Measurements from ENCODE around the gene NUP210. TPM values are rescaled to one million over a fixed set of nuclear protein-coding genes. Genes with fewer than 3 reads are reported as not detected.

Gene NUP210
- total RNA-seq, 2 experiments from 2014 or later = 153 to 161 TPM

GRCh38 chr3:13319564-13320220 lies 100.4 kb downstream of the NUP210 start:
- POLR2A ChIA-PET = interaction anchor here (1.5 kb wide), 1 partner anchor 12 kb away, joined by 3 read pairs; no protein-coding TSS in a partner anchor
- H3K36me3 Mint-ChIP-seq (ENCODE audit: low read depth) = peaks cover 88% of the 10 kb centered on the region
- CTCF ChIA-PET = no interaction called here
- H3K9me3 Mint-ChIP-seq = no peaks in the 10 kb centered on the region
- H3K4me1 Mint-ChIP-seq = no peaks in the 10 kb centered on the region
- no peak overlapping the region for H3K4me3 Mint-ChIP-seq
- no peak for DNase-seq
- no peaks in the 10 kb centered on the region for H3K27me3 Mint-ChIP-seq
- H3K27ac Mint-ChIP-seq = no peak overlapping the region

GRCh38 chr3:13318626-13319470 lies 101.3 kb downstream of the NUP210 start:
- Mint-ChIP-seq H3K36me3 (ENCODE audit: low read depth) (peaks cover 86% of the 10 kb centered on the region), H3K27ac (peak overlapping the region; percentile 40), H3K4me3 (no peak overlapping the region), H3K4me1 (no peaks in the 10 kb centered on the region), H3K9me3 (no peaks in the 10 kb centered on the region), H3K27me3 (no peaks in the 10 kb centered on the region)
- no peak for DNase-seq
- ChIA-PET CTCF (no interaction called here), POLR2A (interaction anchor here (0.7 to 1.5 kb wide), 2 partner anchors 13 kb away, joined by 3 read pairs; no protein-coding TSS in a partner anchor)

- POLR2A ChIA-PET = interaction anchor here (0.7 kb wide), 1 partner anchor 14 kb away, joined by 3 read pairs; no protein-coding TSS in a partner anchor
- no peaks in the 10 kb centered on the region for H3K9me3 Mint-ChIP-seq
- no peak overlapping the region for H3K27ac Mint-ChIP-seq
- no peaks in the 10 kb centered on the region for H3K4me1 Mint-ChIP-seq
- H3K36me3 Mint-ChIP-seq (ENCODE audit: low read depth) = peaks cover 78% of the 10 kb centered on the region
- H3K4me3 Mint-ChIP-seq = no peak overlapping the region
- DNase-seq = no peak
- CTCF ChIA-PET = interaction anchor here (0.7 kb wide), 1 partner anchor 11 kb away, joined by 5 read pairs; no protein-coding TSS in a partner anchor
- H3K27me3 Mint-ChIP-seq = no peaks in the 10 kb centered on the region
These were observed 102.4 kb downstream of the NUP210 start for GRCh38 chr3:13317596-13318320.

- no peak for DNase-seq
- Mint-ChIP-seq H3K9me3 (no peaks in the 10 kb centered on the region), H3K27ac (no peak overlapping the region), H3K4me1 (no peaks in the 10 kb centered on the region), H3K36me3 (ENCODE audit: low read depth) (peaks cover 66% of the 10 kb centered on the region), H3K27me3 (no peaks in the 10 kb centered on the region), H3K4me3 (no peak overlapping the region)
- POLR2A ChIA-PET = interaction anchor here (0.6 to 1.0 kb wide), 2 partner anchors 29 to 40 kb away, joined by 3 read pairs; no protein-coding TSS in a partner anchor
- CTCF ChIA-PET = interaction anchor here (1.2 to 1.4 kb wide), 2 partner anchors 10 to 225 kb away, joined by 3 read pairs; no protein-coding TSS in a partner anchor
These were observed 103.5 kb downstream of the NUP210 start for GRCh38 chr3:13316603-13317002.

GRCh38 chr3:13314877-13315276 lies 105.2 kb downstream of the NUP210 start:
- ChIA-PET POLR2A (no interaction called here), CTCF (no interaction called here)
- Mint-ChIP-seq H3K4me1 (no peaks in the 10 kb centered on the region), H3K9me3 (no peaks in the 10 kb centered on the region), H3K4me3 (no peak overlapping the region), H3K27ac (no peak overlapping the region), H3K27me3 (no peaks in the 10 kb centered on the region), H3K36me3 (ENCODE audit: low read depth) (peaks cover 53% of the 10 kb centered on the region)
- DNase-seq = no peak

- no peaks in the 10 kb centered on the region for H3K4me1 Mint-ChIP-seq
- H3K27ac Mint-ChIP-seq = no peak overlapping the region
- H3K27me3 Mint-ChIP-seq = no peaks in the 10 kb centered on the region
- no peak overlapping the region for H3K4me3 Mint-ChIP-seq
- no peaks in the 10 kb centered on the region for H3K9me3 Mint-ChIP-seq
- peaks cover 44% of the 10 kb centered on the region for H3K36me3 Mint-ChIP-seq (ENCODE audit: low read depth)
- no peak for DNase-seq
- POLR2A ChIA-PET = no interaction called here
- CTCF ChIA-PET = no interaction called here
These were observed 106.3 kb downstream of the NUP210 start for GRCh38 chr3:13313813-13314212.

- no peak for DNase-seq
- POLR2A ChIA-PET = no interaction called here
- H3K27ac Mint-ChIP-seq = no peak overlapping the region
- H3K9me3 Mint-ChIP-seq = no peaks in the 10 kb centered on the region
- H3K4me1 Mint-ChIP-seq = no peaks in the 10 kb centered on the region
- H3K27me3 Mint-ChIP-seq = no peaks in the 10 kb centered on the region
- peaks cover 5% of the 10 kb centered on the region for H3K36me3 Mint-ChIP-seq (ENCODE audit: low read depth)
- CTCF ChIA-PET = no interaction called here
- H3K4me3 Mint-ChIP-seq = no peak overlapping the region
These were observed 111.1 kb downstream of the NUP210 start for GRCh38 chr3:13309004-13309403.

GRCh38 chr3:13308380-13308801 lies 111.7 kb downstream of the NUP210 start:
- Mint-ChIP-seq H3K9me3 (no peaks in the 10 kb centered on the region), H3K27ac (no peak overlapping the region), H3K27me3 (no peaks in the 10 kb centered on the region), H3K4me3 (no peak overlapping the region), H3K4me1 (no peaks in the 10 kb centered on the region), H3K36me3 (ENCODE audit: low read depth) (peaks cover 5% of the 10 kb centered on the region)
- POLR2A ChIA-PET = no interaction called here
- CTCF ChIA-PET = interaction anchor here (0.5 to 1.2 kb wide), 4 partner anchors 21 to 217 kb away, joined by 3 to 4 read pairs (median 3); no protein-coding TSS in a partner anchor
- DNase-seq = peak; percentile 27

- Mint-ChIP-seq H3K4me3 (no peak overlapping the region), H3K27me3 (no peaks in the 10 kb centered on the region), H3K9me3 (no peaks in the 10 kb centered on the region), H3K36me3 (ENCODE audit: low read depth) (peaks cover 5% of the 10 kb centered on the region), H3K27ac (no peak overlapping the region), H3K4me1 (peaks cover 1% of the 10 kb centered on the region)
- no peak for DNase-seq
- POLR2A ChIA-PET = no interaction called here
- CTCF ChIA-PET = interaction anchor here (1.0 to 2.6 kb wide), 5 partner anchors 11 to 215 kb away, joined by 3 to 9 read pairs (median 4); no protein-coding TSS in a partner anchor
These were observed 113.1 kb downstream of the NUP210 start for GRCh38 chr3:13307041-13307440.

GRCh38 chr3:13305623-13306022 lies 114.5 kb downstream of the NUP210 start:
- CTCF ChIA-PET = interaction anchor here (2.6 kb wide), 1 partner anchor 147 kb away, joined by 9 read pairs; no protein-coding TSS in a partner anchor
- no peaks in the 10 kb centered on the region for H3K9me3 Mint-ChIP-seq
- POLR2A ChIA-PET = no interaction called here

GRCh38 chr3:13303410-13303809 lies 116.7 kb downstream of the NUP210 start:
- ChIA-PET POLR2A (no interaction called here), CTCF (interaction anchor here (1.1 to 1.5 kb wide), 2 partner anchors 212 to 353 kb away, joined by 3 to 5 read pairs; no protein-coding TSS in a partner anchor)
- Mint-ChIP-seq H3K9me3 (no peaks in the 10 kb centered on the region), H3K4me3 (no peak overlapping the region), H3K27ac (no peak overlapping the region), H3K27me3 (peaks cover 6% of the 10 kb centered on the region), H3K36me3 (ENCODE audit: low read depth) (peaks cover under 1% of the 10 kb centered on the region), H3K4me1 (peaks cover 6% of the 10 kb centered on the region)
- DNase-seq = no peak

More at GRCh38 chr3:13305623-13306022, 114.5 kb downstream of the NUP210 start:
- peaks cover 6% of the 10 kb centered on the region for H3K4me1 Mint-ChIP-seq
- peaks cover 5% of the 10 kb centered on the region for H3K36me3 Mint-ChIP-seq (ENCODE audit: low read depth)
- H3K27ac Mint-ChIP-seq = no peak overlapping the region
- H3K27me3 Mint-ChIP-seq = no peaks in the 10 kb centered on the region
- no peak for DNase-seq
- no peak overlapping the region for H3K4me3 Mint-ChIP-seq

GRCh38 chr3:13301286-13301987 lies 118.7 kb downstream of the NUP210 start:
- no peaks in the 10 kb centered on the region for H3K36me3 Mint-ChIP-seq (ENCODE audit: low read depth)
- H3K9me3 Mint-ChIP-seq = no peaks in the 10 kb centered on the region
- ChIA-PET CTCF (no interaction called here), POLR2A (no interaction called here)
- H3K27me3 Mint-ChIP-seq = peaks cover 14% of the 10 kb centered on the region
- H3K4me1 Mint-ChIP-seq = peaks cover 10% of the 10 kb centered on the region
- no peak overlapping the region for H3K4me3 Mint-ChIP-seq
- H3K27ac Mint-ChIP-seq = no peak overlapping the region
- no peak for DNase-seq
